ENCODE data around the gene ANKRD26.

DNA sequence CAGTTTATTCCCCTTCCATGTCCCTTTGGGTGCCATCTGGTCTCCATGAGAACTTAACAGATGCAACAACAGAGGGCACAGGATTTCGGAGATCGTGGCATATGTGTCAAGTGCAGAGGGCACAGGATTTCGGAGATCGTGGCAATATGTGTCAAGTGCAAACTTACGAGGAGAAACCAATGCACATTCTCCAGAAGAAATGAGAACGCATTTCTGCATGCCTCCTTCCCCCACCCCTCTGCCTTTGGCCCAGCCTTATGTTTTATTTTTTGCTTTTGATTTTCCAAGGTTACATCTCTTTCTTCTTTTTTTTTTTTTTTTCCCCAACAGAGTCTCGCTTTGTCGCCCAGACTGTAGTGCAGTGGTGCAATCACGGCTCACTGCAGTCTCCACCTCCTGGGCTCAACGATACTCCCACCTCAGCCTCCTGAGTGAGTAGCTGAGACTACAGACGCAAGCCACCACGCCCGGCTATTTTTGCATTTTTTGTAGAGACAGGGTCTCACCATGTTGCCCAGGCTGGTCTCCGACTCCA is 586 bp upstream of the ANKRD26 start:
- TF ChIP-seq, protein P1, sequence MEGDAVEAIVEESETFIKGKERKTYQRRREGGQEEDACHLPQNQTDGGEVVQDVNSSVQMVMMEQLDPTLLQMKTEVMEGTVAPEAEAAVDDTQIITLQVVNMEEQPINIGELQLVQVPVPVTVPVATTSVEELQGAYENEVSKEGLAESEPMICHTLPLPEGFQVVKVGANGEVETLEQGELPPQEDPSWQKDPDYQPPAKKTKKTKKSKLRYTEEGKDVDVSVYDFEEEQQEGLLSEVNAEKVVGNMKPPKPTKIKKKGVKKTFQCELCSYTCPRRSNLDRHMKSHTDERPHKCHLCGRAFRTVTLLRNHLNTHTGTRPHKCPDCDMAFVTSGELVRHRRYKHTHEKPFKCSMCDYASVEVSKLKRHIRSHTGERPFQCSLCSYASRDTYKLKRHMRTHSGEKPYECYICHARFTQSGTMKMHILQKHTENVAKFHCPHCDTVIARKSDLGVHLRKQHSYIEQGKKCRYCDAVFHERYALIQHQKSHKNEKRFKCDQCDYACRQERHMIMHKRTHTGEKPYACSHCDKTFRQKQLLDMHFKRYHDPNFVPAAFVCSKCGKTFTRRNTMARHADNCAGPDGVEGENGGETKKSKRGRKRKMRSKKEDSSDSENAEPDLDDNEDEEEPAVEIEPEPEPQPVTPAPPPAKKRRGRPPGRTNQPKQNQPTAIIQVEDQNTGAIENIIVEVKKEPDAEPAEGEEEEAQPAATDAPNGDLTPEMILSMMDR (conservative IDR thresholded peaks at IDR 0.05; ENCODE audit: low read depth, low read length) = no peak
- no peak for TF ChIP-seq EZH2 (IDR thresholded peaks at IDR 0.05; ENCODE audit: low read length, unreplicated experiment)

All from PC-3 (cell line).